HG02642 (cell line): ENCODE measurements around the gene INPP5A.

ENCODE experiments used
- ATAC-seq: cut with Tn5 transposase; IDR thresholded peaks from one replicate; pipeline ENCODE4 v1.9.1; 2021; ENCODE audit warnings: mild to moderate bottlenecking; ENCODE audit not compliant: unreplicated experiment, poor library complexity

The INPP5A gene

DNA sequence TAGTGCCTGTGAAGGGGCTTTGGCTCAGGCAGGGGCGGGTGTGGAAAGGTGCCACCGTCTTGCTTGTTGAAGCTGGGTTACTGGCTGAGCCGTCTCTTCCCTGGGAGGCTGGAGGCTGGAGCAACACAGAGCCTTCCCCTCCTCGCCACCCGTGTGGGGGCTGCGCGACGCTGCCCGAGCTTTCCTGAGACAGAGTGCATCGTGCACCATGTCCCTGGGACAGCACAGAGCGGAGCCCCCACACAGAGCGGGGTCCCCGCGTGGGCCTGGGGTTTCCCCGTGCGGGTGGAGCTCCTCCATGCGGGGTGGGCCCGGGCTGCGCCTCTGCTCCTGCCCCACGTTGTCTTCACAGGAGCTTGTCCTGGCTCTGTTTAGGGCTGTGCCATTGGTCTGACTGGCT, 69.9 kb downstream of the INPP5A start:
- ATAC-seq = no peak

DNA sequence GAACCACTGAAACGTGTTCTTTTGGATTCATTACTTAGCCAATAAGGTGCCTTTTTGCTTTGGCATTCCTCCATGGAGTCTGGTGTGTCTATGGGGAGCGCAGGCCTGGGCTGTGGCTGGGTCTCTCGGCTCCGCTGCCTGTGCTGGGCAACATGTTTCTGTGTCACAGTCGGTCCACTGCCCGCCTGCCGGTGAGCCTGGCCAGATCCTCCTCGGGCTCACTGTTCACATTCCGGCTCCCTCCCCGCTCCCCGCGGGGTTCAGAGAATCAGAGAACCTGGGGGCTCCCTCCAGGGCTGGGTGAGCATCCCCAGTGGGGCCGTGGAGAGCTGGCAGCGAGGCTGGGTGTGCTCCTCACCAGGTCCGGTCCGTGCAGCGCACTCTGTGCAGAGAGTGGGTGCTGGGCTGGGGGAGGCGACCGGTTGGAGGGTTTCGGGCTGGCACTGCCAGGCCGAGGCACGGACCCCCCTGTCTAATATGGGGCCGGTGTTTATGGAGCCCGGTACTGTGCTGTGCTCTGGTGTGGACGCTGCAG, 70.4 kb downstream of the INPP5A start:
- ATAC-seq = no peak

DNA sequence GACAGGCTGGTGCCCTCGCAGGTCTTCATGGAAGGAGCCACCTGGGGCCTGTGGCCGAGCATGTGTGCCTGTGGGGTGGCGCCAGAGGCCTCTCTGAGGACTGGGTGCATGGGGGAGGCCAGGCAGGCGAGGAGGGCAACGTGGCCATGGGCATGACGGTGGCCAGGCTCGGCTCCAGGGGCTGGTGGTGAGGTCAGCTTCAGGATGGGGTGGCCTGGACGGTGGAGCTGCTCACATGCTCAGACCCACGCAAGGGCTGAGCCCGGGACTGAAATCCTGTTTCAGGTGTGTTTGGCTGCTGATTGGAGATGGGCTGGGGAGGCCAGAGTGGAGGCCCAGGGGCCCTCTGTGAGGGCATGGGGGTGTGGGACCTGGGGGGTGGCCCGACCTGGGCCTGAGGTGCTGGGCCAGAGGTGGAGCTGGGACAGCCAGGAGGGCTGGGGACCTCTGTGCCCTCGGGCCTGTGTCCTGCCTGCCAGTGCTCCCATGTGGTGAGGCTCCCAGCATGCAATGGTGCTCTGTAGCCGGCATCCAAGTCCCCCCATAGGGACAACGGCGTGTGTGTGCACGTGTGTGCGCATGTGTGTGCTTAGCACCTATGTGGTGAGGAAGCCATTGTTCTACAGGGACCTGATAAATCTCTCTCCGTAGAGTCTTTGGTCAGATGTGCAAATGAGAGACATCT, 71.1 kb downstream of the INPP5A start:
- ATAC-seq = no peak

DNA sequence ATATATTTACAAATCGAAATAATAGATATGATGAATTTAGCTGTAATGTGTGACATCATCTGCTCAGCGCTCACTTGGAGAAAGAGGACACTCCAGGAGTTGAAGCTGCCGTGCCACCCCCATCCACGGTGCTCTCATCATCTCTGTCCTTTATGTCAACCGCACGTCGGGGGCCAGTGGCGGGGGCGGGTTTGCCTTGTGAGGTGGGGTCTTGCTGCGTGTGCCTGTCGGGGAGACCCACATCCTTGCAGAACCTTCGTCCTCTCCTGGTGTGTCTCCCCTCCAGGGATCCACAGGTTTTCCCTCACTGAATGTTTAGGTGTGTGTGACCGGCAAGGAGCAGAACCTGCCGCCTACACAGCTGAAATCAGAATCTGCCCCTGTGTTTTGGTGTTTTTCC, 71.6 kb downstream of the INPP5A start:
- no peak for ATAC-seq

DNA sequence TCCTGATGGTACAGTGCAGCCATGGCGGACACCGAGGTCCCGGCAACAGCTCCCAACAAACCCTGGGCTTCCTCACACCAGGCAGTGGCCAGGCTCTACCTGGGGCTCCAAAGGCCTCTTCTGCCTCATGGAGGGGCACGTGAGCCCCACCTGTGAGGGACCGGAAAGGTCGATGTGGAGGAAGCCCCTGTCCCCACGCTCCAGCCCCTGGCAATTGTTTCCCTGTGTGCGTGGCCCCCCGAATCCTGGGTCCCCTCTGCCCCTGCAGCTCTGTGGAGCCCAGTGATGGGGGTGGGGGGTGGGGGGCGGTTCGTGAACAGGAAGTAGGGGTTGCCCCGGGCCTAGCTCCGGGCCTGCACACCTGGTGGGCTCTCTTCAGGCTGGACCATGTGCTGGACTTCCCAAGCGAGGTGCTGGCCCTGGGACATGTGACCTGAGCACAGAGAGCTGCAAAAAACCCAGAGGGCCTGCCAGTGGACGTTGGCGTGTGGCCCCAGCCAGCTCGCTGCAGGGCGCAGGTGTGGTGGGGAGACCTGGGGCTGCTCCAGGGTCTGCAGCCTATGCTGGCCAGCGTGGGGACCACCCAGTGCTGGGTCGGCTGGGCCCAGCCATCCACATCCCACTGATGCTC, 72.6 kb downstream of the INPP5A start:
- ATAC-seq = no peak

DNA sequence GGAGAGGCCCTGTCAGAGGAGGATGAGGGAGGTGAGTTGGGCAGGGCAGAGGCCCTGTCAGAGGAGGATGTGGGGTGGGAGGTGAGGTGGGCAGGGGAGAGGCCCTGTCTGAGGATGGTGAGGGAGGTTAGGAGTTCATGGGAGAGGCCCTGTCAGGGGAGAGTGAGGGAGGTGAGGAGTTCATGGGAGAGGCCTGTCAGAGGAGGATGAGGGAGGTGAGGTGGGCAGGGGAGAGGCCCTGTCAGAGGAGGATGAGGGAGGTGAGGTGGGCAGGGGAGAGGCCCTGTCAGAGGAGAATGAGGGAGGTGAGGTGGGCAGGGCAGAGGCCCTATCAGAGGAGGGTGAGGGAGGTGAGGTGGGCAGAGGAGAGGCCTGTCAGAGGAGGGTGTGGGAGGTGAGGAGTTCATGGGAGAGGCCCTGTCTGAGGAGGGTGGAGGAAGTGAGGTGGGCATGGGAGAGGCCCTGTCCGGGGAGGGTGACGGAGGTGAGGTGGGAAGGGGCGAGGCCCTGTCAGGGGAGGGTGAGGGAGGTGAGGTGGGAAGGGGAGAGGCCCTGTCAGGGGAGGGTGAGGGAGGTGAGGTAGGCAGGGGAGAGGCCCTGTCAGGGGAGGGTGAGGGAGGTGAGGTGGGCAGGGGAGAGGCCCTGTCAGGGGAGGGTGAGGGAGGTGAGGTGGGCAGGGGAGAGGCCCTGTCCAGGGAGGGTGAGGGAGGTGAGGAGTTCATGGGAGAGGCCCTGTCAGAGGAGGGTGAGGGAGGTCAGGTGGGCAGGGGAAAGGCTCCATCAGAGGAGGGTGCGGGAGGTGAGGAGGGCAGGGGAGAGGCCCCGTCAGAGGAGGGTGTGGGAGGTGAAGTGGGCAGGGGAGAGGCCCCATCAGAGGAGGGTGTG, 73.7 kb downstream of the INPP5A start:
- no peak for ATAC-seq

DNA sequence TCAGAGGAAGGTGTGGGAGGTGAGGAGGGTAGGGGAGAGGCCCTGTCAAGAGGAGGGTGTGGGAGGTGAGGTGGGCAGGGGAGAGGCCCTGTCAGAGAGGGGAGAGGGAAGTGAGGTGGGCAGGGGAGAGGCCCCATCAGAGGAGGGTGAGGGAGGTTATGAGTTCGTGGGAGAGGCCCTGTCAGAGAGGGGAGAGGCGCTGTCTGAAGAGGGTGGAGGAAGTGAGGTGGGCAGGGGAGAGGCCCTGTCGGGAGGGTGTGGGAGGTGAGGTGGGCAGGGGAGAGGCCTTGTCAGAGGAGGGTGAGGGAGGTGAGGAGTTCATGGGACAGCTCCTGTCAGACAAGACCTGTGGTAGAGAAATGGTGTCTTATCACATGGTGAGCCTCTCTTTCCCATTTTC, 74.4 kb downstream of the INPP5A start:
- no peak for ATAC-seq

DNA sequence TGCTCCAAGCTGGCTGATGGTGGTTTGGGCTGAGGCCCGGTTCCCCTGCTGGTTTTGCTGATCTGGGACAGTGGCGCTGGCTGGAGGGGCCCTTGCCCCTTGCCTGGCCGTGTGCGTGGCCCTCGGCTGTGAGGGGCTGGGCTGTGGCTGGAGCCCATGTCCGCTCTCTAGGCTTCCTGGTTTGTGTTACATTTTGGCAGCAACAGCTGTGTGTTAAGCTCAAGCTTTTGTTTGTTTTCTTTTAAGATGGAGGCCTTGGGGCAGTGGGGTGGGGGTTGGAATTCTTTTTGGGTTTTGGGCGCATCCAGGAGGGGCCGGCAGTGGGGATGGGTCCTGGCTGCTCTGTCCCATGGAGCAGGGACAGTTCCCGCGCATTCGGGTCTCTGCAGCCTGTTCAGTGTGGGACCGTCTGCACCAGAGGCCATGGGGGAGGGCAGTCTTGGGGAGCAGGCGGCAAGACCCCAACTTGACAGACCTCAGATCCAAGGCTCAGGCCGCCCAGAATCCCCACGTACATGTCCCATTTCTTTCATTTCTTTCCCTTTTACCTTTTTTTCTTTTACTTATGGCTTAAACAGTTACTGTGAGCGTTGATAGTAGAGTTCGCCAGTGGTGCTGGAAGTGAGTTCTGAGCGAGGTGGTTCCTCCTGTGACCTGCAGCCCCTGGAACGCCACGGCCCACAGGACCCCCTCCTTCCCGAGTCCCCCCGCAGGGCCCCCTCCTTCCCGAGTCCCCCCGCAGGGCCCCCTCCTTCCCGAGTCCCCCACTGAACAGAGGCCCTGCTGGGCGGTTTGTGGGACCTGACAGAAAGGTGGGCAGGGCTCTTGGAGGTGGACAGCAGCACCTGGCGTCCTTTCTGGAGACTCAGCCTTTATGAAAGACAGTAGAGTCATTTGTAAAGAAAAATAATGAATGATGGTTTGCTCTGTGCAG, 75.3 kb downstream of the INPP5A start:
- ATAC-seq = no peak

DNA sequence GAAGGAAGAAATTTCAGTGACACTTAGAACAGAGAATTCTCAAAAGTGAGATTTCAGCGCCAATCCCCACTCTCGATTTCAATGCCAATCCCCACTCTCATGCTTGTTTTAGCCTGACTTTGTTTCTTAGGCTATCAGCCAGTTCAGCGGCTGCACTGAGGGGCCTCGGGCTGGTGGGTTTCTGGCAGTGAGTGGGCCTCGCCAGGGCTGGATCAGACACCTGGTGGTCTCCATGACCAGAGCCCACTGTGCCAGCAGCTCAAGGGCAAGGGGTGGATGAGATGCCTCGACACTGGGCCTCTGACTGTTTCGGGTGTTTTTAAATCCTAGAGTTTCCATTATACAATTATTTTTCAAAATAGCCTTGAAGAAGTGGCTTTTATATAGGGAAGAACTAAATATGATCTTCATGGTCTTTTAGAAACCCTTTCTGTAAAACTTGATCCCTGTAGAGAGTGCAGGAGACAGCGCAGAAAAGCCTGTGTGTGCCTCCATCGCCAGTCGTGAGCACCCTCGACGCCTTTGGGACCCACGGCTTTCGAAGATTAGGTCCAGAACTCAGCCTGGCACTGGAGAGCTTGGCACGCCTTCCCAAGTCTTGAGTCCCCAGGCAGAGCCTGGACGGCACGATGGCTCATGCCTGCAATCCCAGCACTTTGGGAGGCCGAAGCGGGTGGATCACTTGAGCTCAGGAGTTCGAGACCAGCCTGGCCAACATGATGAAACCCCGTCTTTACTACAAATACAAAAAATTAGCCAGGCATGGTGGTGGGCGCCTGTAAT, 76.2 kb downstream of the INPP5A start:
- no peak for ATAC-seq

DNA sequence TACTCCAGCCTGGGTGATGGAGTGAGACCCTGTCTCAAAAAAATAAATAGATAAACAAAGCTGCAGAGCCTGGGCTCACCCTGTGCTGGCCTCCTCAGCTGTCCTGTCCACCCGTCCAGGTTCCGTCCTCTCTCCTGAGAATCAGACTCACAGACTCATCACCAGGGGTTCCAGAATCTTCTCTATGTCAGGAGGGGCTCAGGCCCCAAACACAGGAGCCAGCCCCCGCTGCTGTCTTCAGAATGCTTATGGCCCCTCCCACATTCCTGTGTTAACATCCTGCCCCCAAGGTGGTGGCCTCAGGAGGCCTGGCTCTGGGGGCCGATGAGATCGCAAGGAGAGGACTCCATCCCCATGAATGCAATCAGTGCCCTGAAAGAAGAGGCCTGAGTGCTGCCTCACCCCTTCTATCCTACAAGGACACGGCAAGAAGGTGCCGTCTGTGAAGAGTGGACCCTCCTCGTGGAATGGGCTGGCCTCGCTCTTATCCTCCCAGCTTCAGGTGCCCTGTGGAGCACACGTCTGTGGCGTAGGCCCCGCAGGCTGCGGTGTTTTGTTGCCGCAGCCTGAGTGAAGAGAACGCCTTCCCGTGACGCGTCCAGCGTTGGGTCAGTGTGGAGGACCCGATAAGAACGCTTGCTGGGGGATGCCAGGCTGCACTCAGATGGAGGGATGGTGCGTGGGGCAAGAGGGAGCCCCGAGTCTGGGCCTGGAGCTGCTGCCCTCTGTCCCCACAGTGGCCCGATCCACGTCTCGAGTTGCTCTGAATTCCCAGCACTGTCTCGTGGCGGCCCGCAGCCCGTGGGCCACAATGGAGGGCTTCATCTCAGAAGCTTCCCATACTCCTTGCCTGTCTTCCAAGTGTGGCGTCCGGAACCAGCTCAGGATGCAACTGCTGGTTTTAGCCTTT, 77.1 kb downstream of the INPP5A start:
- ATAC-seq = no peak

DNA sequence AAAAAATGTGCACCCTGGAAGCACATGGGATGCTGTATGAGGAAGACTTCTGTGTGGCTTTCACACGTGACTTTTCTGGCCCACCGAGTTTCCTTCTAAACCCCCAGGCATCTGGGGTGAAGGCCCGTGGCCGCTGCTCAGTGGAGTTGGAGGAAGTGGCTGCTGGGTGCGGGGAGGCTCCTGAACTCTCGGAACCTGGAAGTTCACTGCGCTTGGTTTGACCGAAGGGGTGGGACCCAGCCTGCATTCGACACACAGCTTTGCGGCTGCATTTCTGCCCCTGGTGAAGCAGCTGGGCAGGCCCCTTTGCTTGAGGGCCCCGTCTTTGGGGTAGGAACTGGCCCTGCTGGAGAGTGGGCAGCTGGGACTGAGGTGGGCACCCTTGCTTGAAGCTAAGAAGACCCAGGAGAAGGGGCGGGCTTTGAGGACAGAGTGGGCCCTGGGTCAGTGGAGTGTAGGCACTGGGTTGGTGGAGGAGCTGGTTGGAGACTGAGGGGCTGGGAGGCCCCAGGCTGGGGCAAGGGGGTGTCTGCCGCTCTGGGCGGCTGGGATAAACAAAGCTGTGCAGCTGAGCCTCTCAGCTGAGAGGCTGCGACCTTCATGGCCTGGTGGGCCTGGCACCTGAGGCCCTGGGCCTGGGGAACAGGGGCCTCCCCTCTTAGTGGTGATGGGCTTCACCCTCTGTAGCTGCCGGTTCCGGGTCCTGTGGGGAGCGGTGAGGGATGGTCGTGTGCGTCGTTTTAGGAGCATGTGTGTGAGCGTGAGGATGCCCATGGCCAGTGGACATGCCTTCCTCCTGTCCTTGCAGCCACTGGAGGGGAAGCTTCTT, 78.0 kb downstream of the INPP5A start:
- no peak for ATAC-seq

DNA sequence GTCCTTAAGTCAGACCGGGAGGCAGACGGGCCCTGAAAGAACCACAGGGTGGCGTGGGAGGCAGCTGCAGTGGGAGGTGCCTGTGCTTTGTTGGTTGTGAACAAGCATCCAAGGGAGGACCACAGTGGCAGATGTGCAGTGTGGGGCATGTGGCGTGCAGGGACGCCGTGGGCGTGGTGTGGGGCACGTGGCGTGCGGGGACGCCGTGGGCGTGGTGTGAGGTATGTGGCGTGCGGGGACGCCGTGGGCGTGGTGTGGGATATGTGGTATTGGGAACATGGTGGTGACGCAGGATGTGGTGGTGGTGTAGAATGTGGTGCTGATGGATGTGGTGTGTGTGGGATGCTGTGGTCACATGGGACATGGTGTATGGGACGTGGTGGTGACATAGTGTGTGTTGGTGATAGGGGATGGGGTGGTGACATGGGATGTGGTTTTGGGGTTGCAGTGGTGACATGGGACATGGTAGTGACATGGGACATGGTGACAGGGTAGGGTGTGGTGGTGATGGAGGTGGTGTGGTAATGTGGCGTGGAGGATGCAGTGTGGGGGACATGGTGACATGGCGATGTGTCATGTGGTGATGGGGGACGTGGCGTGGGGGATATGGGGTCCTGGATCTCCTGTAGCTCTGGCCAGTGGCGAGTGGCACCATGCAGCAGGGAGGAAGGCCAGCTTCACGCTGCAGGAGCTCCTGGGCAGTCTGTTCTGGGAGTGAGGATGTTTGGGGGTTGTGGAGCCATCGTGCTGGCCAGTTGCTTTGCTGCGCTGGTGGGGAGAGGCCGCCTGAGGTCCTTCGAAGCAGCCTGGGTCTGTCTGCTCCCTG, 78.8 kb downstream of the INPP5A start:
- ATAC-seq = no peak

DNA sequence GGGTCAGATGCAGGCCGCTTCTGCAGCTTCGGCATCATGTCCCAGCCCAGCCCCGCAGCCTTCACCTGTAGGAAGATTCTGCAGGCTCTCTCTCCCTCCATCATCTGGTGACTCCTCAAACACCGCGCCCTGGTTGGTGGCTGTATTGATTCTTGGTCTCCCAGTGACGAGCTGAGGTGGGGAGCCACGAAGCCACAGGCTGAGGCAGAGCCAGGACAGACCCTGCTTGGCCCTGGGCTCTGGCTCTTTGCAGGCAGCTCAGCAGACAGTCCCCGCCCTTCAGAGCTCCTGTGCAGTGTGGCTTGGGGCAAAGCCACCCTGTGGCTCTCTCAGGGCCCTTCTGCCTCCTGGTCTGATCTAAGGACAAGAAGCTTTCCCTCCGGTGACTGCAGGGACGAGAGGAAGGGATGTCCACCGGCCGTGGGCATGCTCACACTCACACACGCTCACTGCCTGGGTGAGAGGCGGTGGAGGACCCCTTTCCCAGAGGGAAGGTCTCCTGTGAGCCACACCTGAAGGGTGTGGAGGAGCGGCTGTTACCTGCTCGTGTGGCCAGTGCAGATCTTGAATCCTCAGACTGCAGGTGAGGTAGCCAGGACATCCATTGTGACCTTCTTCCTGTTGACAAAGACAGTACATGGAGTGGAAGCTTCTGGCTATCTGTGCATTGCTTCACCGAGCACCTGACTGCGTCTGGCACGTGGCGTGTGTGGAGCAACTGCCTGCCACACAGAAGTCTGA, 79.6 kb downstream of the INPP5A start:
- ATAC-seq = no peak

DNA sequence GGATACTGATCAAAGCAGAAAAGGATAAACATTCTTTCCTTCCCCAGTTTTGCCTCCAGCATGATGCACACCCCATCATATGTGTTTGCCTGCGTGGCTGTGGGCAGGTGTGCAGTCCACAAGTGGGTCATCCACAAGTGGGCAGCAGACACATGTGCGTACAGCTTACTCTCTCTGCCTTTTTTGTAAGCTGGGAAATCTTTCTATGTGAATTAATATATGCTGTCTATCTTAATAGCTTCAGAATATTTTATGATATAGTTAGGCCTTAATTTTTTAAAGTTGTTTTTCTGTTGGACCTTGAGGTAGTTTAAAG, 80.1 kb downstream of the INPP5A start:
- ATAC-seq = no peak

DNA sequence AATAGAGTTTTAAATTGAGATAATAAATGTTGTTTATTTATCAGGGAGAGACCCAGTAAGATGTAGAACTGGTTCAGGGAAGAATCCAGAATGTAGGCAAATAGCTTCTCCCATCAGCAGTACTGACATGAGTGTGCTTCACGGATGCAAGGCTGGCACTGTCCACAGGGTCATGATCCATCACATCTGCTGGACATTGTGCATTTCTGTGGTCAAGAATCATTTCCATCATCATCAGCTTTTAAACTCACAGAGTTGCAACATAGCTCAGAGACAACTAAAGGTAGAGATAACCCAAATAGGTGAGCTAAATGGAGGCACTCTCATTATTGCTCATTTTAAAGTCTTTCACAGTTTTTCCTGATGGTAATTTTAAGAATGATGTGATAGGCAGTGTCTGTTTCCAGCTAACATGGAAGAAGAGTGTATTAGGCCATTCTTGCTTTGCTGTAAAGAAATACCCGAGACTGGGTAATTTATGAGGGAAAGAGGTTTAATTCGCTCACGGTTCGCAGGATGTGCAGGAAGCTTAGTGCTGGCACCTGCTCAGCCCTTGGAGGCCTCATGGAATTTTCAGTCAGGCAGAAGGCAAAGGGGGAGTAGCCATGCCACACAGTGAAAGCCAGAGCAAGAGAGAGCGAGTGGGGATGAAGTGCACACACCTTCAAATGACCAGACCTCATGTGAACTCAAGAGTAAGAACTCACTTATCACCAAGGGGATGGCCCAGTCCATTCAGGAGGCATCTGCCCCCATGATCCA, 80.8 kb downstream of the INPP5A start:
- no peak for ATAC-seq
